HG02884 (cell line): ENCODE data around the gene TFF3.

ENCODE experiments used
- ATAC-seq: cut with Tn5 transposase; IDR thresholded peaks from one replicate; pipeline ENCODE4 v1.9.1; 2021; ENCODE audit warnings: mild to moderate bottlenecking, moderate library complexity; ENCODE audit not compliant: unreplicated experiment

Gene TFF3, protein sequence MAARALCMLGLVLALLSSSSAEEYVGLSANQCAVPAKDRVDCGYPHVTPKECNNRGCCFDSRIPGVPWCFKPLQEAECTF

DNA sequence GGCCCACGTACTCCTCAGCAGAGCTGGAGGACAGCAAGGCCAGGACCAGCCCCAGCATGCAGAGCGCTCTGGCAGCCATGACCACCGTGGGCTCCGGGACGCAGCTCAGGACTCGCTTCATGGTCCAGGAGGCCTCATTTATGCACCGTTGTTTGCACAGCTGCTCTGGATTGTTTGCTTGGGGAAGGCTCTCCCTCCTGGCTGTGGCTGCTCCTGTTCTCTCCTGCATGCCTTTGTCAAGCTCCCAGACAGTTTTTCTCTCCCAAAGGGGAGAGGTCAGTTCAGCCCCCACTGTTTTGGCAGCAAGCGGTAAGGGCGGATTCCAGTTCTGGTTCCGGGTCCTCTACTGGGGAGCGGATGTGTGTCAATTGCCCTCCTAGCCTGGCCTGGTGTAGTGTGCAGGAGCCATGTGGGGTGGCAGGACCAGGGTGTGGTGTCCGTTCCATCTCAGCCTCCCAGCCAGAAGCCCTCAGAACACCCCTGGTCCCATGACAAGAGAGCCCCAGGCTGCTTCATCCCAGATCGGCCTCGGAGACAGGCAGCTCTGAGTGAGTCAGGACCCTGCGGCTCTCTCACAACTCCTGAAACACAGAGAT lies at the start of gene TFF3:
Gene TFF3, minus strand, starts transcription at position 114 of the 596 bp plus-strand sequence. Its CDS starts 35 bp downstream, at position 79.
- ATAC-seq: no peak

DNA sequence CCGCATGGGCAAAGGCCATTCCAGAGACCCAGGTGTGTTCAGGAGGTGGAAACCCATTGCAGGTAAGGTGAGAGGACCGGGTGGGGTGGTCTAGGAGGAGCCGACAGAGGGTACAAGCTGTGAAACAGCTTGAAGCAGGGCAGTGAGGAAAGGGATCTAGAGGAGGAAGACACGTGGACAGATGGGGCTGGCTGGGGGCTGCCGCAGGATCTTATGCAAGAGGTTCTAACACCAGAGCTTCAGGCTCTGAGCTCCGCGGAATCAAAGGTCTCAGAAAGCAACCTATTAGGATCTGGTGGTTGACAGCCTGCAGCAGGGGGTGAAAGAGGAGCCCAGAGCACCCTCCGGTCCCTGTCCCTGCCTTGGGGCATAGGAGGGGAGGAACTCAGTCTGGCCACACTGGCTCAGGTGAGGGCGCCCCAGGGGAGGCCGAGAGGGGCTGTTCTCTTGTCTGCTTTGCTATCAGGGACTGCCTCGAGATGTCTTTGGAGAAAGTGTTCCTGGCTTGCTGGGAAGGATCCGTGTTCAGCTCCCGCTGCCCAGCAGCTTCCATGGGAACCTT lies 49.2 kb upstream of the TFF3 start:
- no peak for ATAC-seq

DNA sequence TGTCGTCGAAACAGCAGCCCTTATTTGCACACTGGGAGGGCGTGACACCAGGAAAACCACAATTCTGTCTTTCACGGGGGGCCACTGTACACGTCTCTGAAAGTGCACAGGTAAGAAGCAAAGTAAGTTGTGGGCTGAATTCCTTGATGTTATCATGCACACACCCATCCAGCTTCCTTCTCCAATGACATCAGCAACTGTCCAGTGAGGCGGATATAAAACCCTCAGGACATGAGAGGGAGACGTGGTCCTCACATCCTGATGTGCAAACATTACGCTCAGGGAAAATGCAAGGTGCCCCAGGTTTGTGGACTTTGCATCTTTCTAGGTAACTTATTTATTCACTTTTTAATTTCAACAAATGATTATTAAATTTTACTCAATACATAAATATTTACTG lies 48.1 kb upstream of the TFF3 start:
- ATAC-seq: no peak

DNA sequence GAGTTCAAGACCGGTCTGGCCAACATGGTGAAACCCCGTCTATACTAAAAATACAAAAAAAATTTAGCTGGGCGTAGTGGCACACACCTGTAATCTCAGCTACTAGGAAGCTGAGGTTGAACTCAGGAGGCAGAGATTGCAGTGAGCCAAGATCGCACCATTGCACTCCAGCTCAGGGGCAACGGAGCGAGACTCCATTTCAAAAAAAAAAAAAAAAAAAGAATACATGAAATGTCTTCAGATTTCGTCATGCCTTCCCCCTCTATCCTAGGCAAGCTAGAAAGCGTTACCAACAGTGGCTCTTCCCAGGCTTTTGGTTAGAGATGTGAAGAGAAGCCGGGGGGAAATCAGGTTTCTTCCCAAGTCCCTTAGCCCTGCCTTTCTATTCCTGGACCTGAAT lies 47.5 kb upstream of the TFF3 start:
- ATAC-seq: no peak

DNA sequence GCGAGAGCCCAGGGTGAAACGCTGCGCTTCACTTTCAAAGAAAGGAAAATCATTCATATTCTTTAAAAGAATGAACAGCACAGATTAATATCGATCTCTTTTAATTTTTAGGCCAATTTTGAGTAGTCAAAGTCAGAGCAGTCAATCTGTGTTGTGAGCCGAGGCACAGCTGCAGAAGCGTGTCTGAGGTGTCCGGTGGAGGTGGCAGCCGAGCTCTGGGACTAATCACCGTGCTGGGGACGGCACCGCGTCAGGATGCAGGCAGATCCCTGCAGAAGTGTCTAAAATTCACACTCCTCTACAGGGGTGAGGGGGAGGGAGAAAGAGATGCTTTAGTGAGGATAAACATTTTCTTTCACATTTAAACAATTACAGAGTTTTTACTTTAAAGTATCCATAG lies 47.0 kb upstream of the TFF3 start:
- no peak for ATAC-seq

DNA sequence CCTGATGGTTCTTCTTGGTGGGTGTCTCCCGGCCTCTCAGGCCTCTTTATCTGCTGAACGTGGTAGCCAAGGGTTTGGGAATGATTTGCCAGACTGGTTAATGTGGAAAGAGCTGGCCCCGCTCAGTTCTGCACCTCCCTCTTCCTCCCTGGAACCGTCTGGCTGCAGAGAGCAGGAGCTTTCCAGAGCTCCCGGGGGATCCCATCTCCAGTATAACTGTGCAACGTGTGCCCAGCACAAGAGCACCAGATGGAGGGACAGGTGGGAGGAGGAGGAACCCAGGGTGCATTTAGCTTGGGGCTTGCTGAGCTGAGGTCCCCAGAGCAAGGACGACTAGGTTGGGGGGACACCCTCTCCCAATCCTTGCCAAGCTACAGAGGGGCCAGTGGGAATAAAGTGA lies 46.1 kb upstream of the TFF3 start:
- no peak for ATAC-seq

DNA sequence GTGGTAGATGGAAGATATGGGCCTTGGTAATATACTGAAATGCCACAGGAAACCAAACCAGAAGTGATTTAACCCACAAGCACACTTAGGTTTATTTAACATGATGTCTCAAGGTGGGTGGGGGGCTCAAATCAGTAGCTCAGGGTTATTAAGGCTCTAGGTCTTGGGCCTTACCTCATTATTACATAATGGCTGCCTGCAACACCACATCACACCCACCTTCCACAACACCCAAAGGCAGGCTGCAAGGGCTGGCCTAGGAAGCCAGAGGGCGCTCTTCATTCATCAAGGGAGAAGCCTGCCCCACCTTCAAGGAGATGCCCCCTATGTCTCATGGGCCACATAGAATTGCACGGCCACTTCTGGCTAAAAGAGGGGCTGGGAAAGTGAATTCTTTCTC lies 45.1 kb upstream of the TFF3 start:
- ATAC-seq: no peak

DNA sequence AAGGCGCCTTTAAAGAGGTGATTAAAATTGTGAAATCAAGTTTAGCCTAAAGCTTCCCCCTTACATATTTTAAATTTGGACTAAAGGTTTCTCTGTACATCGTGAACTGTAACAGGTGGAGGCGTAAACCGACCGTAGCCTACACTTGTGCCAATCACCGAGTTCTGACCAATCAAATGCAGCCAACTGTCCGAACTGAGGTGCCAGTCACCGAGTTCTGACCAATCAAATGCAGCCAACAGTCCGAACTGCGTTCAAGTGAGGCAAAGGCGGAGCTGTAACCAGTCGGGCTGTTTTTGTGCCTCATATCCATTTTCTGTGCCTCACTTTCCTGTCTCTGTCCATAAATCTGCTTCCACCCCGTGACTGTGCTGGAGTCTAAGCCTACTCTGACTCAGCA lies 43.7 kb upstream of the TFF3 start:
- ATAC-seq: no peak

DNA sequence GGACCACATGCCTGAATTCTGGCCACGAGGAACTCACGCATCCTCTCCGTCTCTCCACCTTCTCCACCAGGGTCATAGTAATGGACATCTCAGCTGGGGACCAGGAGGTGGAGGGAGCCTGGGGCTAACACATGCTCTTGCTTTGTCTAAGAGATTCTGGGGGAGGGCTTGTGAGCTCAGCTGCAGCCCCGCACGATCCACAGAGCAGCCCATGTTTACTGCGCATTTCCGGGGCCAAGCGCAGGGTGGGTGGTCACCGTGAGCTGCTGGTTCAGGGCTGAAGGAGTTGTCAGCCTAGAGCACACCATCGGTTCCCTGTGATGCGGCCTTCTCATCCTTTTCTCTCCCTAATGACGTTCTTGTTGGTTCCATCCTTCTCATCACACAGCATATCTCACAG lies 43.1 kb upstream of the TFF3 start:
- ATAC-seq: no peak

DNA sequence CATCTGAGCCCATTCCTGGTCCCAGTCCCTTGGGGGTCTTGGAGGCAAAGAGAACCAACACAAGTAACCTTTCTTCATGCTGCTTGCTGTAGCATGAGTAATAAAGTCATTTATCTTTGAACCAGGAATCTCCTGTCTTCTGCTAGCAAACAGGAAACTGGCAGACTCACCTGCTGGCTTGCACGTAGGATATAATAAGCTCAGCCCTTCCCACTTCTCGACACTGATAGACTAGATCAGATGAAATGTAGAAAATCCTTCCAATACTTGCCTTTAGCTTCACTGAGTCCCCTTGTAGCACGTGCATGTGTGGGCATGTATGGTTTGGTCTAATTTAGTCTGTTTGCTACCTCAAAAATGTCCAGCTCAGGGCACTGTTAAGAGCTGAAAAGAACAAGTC lies 42.1 kb upstream of the TFF3 start:
- ATAC-seq: no peak

DNA sequence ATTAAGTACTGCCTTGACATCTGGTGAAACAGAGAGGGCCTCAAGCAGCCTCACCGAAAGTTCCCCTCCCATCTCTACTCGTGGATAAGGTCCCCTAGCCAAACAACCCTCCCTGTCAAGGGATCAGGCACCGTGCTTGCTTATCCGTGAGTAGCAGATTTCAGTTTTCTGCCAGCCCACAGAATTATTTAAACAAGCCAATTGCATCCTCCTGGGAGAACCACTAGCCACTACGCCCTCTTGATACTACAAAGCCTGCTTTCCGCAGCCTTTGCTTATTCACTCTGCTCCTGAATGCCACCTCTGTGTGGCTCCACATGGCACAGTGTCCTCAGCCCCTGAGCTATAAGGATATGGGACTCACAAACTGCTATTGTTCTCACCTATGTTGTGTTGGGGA lies 41.4 kb upstream of the TFF3 start:
- no peak for ATAC-seq

DNA sequence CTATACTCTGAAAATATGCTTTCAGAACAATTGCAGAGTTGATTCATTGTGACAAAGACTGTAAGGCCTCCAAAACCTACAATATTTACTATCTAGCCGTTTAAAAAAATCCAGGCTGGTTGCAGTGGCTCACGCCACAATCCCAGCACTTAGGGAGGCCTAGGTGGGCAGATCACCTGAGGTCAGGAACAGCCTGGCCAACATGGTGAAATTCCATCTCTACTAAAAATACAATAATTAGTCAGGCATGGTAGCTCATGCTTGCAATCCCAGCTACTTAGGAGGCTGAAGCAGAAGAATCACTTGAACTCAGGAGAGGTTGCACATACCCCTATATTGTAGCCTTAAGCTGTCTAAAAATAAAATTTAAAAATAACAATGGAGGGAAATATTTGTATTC lies 40.8 kb upstream of the TFF3 start:
- ATAC-seq: no peak

DNA sequence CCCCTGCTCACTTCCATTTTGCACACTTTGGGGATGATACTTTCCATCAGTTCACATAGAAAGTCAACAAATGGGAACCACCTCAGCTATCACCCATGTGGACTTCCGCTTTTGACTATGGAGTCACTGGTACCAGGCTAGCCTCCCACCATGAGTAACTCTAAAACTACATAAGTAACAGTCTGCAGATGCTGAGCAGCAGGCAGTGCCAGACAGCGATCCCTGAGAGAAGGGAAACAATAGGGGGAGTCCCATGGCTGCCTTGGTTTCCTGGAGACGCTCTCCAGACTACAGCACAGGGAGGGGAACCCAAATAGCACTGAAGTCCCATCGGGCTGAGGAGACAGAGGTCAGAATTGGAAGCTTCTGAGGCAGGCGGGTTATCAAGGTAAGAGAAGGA lies 38.4 kb upstream of the TFF3 start:
- ATAC-seq: no peak

DNA sequence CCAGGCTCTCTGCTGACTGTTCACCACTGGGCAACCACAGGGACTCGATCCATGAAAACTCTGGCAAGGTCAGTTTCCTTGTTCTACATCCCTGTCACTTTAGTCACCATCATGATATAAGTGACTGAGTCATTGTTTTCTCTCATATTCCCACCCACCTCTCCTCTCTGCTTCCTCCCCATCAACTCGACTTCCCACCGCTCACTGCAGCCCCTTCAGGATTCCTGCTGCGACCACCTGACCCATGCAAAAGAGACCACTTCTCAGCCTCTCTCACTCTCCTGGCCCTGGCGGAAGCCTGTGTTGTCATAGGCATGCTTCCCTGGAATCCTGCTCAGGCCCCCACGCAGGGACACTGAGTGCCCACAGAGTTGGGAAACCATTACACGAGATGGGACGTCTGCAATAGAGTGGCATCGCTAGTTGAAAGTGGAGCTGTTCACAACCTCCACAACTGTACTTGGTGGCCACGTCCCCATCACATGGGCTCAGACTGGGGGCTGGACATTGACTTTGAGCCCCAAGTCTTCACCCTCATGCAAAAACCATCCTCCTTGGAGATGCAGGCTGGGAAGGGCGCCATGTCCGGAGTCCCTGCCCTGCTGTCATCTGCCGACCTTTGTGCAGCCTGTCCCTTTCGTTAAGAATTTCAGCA lies 37.4 kb upstream of the TFF3 start:
- no peak for ATAC-seq

DNA sequence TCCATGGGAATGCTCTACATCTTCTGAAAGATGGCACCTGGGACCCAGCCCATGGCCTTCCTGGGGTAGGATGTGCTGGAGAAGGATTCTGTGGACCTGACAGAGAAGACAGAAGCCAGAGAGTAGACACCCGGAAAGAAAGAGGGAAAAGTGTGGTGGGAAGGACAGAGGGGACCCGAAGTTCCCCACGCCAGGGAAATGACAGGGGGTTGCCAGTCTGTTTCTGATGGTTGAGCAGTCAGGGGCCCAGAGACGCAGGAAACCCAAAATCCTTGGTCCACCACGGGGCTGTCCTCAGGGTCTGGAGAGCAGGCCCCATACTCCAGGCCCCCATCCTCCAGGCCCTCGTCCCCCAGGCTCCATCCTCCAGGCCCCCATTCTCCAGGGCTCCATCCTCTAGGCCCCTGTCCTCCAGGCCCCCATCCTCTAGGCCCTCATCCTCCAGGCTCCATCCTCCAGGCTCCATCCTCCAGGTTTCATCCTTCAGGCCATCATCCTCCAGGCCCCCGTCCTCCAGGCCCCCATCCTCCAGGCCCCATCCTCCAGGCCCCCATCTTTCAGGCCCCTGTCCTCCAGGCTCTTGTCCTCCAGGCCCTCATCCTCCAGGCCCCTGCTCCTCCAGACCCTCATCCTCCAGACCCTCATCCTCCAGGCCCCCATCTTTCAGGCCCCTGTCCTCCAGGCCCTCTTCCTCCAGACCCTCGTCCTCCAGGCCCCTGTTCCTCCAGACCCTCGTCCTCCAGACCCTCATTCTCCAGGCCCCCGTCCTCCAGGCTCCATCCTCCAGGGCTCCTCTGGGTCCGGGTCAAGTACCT lies 36.6 kb upstream of the TFF3 start:
- no peak for ATAC-seq

DNA sequence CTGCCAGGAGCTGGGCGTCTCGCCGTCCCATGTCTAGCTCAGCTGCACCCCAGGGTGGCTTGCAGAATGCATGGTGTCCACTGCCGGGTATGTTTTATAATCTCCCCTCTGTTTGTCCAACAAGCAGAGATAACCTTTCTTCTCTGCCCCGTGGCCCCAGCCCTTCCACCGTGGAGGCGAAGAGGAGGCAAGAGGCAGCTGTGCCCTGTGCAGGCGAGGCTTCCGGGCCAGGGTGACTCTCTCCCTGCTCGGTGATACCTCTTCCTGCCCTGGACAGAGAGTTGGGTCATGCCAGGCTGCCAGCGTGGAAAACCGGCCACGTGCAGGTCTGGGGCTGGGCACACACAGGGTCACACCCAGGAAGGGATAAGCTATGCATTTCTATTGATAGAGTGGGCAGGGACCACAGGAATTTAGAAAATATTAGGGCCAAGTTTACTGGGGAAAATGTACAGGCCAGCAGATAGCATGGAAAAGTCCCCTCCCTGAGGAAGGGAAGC lies 35.8 kb upstream of the TFF3 start, which contains the start of gene TFF2:
Gene TFF2, minus strand, starts transcription at position 68 of the 500 bp plus-strand sequence. Its CDS starts 37 bp downstream, at position 31.
- no peak for ATAC-seq

DNA sequence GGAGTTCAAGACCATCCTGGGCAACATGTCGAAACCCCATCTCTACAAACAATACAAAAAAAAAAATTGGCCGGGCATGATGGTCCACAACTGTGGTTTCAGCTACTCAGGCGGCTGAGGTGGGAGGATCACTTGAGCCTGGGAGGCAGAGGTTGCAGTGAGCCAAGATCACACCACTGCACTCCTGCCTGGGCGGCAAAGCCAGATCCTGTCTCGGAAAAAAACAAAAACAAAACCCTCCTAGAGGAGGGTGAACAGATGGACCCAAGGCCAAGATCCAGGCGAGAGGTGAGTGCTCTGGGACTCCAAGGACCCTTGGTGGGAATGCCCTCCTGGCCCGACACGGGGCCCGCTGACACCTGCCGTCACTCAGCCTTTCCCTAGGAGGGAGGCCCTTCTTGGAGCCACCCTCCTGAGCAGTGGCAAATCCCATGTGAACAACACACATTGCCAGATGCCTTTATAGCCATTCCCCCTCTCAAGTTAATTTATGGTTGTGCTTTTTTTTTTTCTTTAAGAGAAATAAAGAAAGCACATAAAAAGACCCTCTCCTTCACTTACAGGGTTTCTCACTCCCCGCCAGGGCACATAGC lies 35.2 kb upstream of the TFF3 start:
- no peak for ATAC-seq

DNA sequence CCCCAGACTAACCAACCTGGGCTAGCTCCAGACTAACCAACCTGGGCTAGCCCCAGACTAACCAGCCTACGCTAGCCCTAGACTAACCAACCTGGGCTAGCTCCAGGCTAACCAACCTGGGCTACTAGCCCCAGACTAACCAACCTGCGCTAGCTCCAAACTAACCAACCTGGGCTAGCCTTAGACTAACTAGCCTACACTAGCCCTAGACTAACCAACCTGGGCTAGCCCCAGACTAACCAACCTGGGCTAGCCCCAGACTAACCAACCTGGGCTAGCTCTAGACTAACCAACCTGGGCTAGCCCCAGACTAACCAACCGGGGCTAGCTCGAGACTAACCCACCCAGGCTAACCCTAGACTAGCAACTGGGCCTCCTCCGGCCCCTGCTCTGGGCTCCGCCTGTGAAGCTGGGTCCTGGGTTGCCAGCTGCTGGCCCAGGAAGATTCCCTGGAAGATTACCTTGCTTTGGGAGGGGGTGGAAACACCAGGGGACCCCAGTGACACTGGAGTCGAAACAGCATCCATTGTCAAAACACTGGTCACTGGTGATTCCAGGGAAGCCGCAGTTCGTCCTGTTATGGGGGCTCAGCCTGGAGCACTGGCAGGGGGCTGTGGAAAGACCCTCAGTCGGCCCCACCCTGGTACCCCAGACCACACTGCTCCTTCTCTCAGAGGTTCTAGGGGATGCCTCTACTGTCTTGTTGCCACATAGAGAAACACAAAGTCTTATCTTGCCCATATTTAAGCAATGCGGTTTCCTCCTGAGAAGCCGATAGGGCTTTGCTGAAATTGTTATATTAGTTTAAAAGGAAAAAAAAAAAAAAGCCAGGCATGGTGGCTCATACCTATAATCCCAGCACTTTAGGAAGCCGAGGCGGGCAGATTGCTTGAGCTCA lies 34.5 kb upstream of the TFF3 start:
- ATAC-seq: no peak

DNA sequence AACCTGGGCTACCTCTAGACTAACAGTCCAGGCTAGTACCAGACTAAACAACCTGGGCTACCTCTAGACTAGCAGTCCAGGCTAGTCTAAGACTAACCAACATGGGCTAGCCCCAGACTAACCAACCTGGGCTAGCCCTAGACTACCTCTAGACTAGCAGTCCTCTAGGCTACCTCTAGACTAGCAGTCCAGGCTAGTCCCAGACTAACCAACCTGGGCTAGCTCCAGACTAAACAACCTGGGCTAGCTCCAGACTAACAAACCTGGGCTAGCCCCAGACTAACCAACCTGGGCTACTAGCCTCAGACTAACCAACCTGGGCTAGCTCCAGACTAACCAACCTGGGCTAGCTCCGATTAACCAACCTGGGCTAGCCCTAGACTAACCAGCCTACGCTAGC lies 33.6 kb upstream of the TFF3 start:
- ATAC-seq: no peak
